Esophagus squamous epithelium (tissue), 5 donors: ENCODE measurements around the gene RESF1. TPM values are rescaled to one million over a fixed set of nuclear protein-coding genes. Genes with fewer than 3 reads are reported as not detected.

Source experiments
- DNase-seq: peaks from one replicate; lab custom pipeline; 2025; lab: John Stamatoyannopoulos, UW
- H3K27ac ChIP-seq, 4 donors: fragments of 200-600 bp; sonication (generic); one replicate each; pipeline ENCODE4 v1.5.1; 2016 to 2019; ENCODE audit warnings: mild to moderate bottlenecking in 1 of 4
- H3K27me3 ChIP-seq, 4 donors: fragments of 200-600 bp; sonication (generic); 1 replicate in 3 of 4; 2 replicates in 1 of 4; pipeline versions ENCODE4 v1.5.1 to v1.6.0; 2017 to 2021; ENCODE audit warnings: antibody characterized with exemption in 1 of 4
- H3K36me3 ChIP-seq, 3 donors: fragments of 200-600 bp; sonication (generic); one replicate each; pipeline ENCODE4 v1.5.1; 2016 to 2019
- H3K4me1 ChIP-seq, 3 donors: fragments of 200-600 bp; sonication (generic); one replicate each; pipeline ENCODE4 v1.5.1; 2017 to 2019
- H3K4me3 ChIP-seq, 4 donors: fragments of 200-600 bp; sonication (generic); 1 replicate in 3 of 4; 2 replicates in 1 of 4; pipeline ENCODE4 v1.5.1; 2016 to 2019; ENCODE audit warnings: mild to moderate bottlenecking in 2 of 4, moderate library complexity in 1 of 4
- H3K9me3 ChIP-seq, 3 donors: fragments of 200-600 bp; sonication (generic); one replicate each; pipeline ENCODE4 v1.5.1; 2016 to 2019
- CTCF ChIP-seq, 6 experiments: fragments of 450-650 bp in 4 of 6; fragments of 200-600 bp in 2 of 6; sonication (generic) in 2 of 6; IDR thresholded peaks; one replicate each; pipeline ENCODE4 v1.5.1; 2016 to 2019; ENCODE audit warnings: antibody characterized with exemption in 6 of 6, mild to moderate bottlenecking in 4 of 6, moderate library complexity in 4 of 6
- POLR2A ChIP-seq, 4 donors: fragments of 450-650 bp; IDR thresholded peaks; one replicate each; pipeline ENCODE4 v1.6.1; 2017; ENCODE audit warnings: antibody characterized with exemption in 4 of 4, mild to moderate bottlenecking in 4 of 4, moderate library complexity in 3 of 4
- WGBS, 2 donors: methylation state at CpG; one replicate each; pipeline ENCODE4 v1.1.5; 2018; 5-methylcytosine and 5-hydroxymethylcytosine counted together
- intact Hi-C: fragments of 100-400 bp; cut with DNase I; formaldehyde crosslinking; loops from one replicate; pipeline ENCODE4 v1.15.0; 2022
- total RNA-seq, 4 donors: library from RNA; depleted of rRNA; stranded (reverse); fragments of >200 nt; gene quantifications; one replicate each; pipeline ENCODE4 v1.1.0, GENCODE V29; 2016
- donor health status: DM: yes; HTN: yes; CAD: no.

Gene RESF1
- total RNA-seq, 4 donors from 2014 or later = 25.5 to 54.2 (median 38.7) TPM

- WGBS, 2 donors = 61 to 81% methylated on average over 7 of the region's 8 CpGs
- TF ChIP-seq POLR2A (IDR thresholded peaks at IDR 0.05) = no peak
- TF ChIP-seq CTCF (IDR thresholded peaks at IDR 0.05) = no peak
- H3K27ac ChIP-seq = peak overlapping the region in 1 of 4 donors; percentile 5
Observed at GRCh38 chr12:31928246-31929026, 30.8 kb upstream of the RESF1 start.

GRCh38 chr12:31929027-31929526, 30.1 kb upstream of the RESF1 start:
- DNase-seq = no peak
- Histone ChIP-seq H3K27me3 (no peaks in the 10 kb centered on the region), H3K27ac (no peak overlapping the region), H3K4me3 (no peak overlapping the region), H3K9me3 (no peaks in the 10 kb centered on the region), H3K4me1 (no peaks in the 10 kb centered on the region), H3K36me3 (no peaks in the 10 kb centered on the region)
- TF ChIP-seq POLR2A (IDR thresholded peaks at IDR 0.05) (no peak), CTCF (IDR thresholded peaks at IDR 0.05) (no peak)
- WGBS, 2 donors = 86 to 92% methylated on average over 5 of the region's 5 CpGs
- intact Hi-C loops = no loop called here

More at GRCh38 chr12:31928246-31929026, 30.8 kb upstream of the RESF1 start:
- Histone ChIP-seq H3K4me1 (no peaks in the 10 kb centered on the region), H3K4me3 (no peak overlapping the region), H3K27me3 (no peaks in the 10 kb centered on the region), H3K36me3 (no peaks in the 10 kb centered on the region), H3K9me3 (peaks cover 0 to 4% (median 4%) of the 10 kb centered on the region in 3 donors)
- DNase-seq = no peak
- intact Hi-C loops = no loop called here

GRCh38 chr12:31931796-31932715, 27.2 kb upstream of the RESF1 start:
- intact Hi-C loops = no loop called here
- no peaks in the 10 kb centered on the region for H3K27me3 ChIP-seq
- no peak for DNase-seq
- no peak overlapping the region for H3K4me3 ChIP-seq
- H3K4me1 ChIP-seq = no peaks in the 10 kb centered on the region
- 56 to 61% methylated on average over 6 to 7 of the region's 7 CpGs for WGBS, 2 donors
- H3K27ac ChIP-seq = no peak overlapping the region
- H3K36me3 ChIP-seq = no peaks in the 10 kb centered on the region
- no peak for TF ChIP-seq CTCF (IDR thresholded peaks at IDR 0.05)
- H3K9me3 ChIP-seq = no peaks in the 10 kb centered on the region

- no peak for DNase-seq
- H3K4me1 ChIP-seq = no peaks in the 10 kb centered on the region
- no peak overlapping the region for H3K27ac ChIP-seq
- H3K9me3 ChIP-seq = peaks cover 0 to 19% (median 0%) of the 10 kb centered on the region in 3 donors
- no peaks in the 10 kb centered on the region for H3K27me3 ChIP-seq
- no peaks in the 10 kb centered on the region for H3K36me3 ChIP-seq
- no peak for TF ChIP-seq POLR2A (IDR thresholded peaks at IDR 0.05)
- TF ChIP-seq CTCF (IDR thresholded peaks at IDR 0.05) = no peak
- 51 to 54% methylated on average over 4 of the region's 4 CpGs for WGBS, 2 donors
- H3K4me3 ChIP-seq = no peak overlapping the region
- intact Hi-C loops = no loop called here
Observed at GRCh38 chr12:31944299-31944698, 14.9 kb upstream of the RESF1 start.
